ENCODE measurements around the gene S100A13. TPM values are rescaled to one million over a fixed set of nuclear protein-coding genes. Genes with fewer than 3 reads are reported as not detected.
"Not testable (repeated sequence)": the region's sequence is repeated elsewhere in the genome, so short reads cannot be mapped to it uniquely, and the experiment has no call there.

The S100A13 gene
- total RNA-seq, result 98.4 and 101 TPM in 2 replicates
- polyA plus RNA-seq, result 192 and 250 TPM in 2 replicates

GRCh38 chr1:153626904-153627714 is at the start of gene S100A13:
Gene S100A13, minus strand, starts transcription at chr1:153627505. Its CDS starts 1,033 bp downstream, at chr1:153626472.
- H3K9me3 ChIP-seq (ENCODE audit: low read depth), result no peaks in the 10 kb centered on the region
- peak within 1 kb of the TSS; percentile 84 for H3K27ac ChIP-seq
- TF ChIP-seq CTCF (IDR thresholded peaks at IDR 0.05; ENCODE audit: low read depth, low read length), result peak; percentile 77
- H3K36me3 ChIP-seq, result no peaks in the 10 kb centered on the region
- peaks cover 19% of the 10 kb centered on the region for H3K4me1 ChIP-seq (ENCODE audit: low read depth)
- DNase-seq (ENCODE audit: low read depth in 1 of 2, low spot score in 1 of 2), result peak; percentile 97
- H3K4me3 ChIP-seq, result peak within 1 kb of the TSS; percentile 41
- H3K27me3 ChIP-seq, result no peaks in the 10 kb centered on the region

- H3K27me3 ChIP-seq, result peaks cover 11% of the 10 kb centered on the region
- no peak overlapping the region for H3K4me3 ChIP-seq
- no peak for DNase-seq (ENCODE audit: low read depth in 1 of 2, low spot score in 1 of 2)
- no peak for TF ChIP-seq CTCF (IDR thresholded peaks at IDR 0.05; ENCODE audit: low read depth, low read length)
- peaks cover 8% of the 10 kb centered on the region for H3K36me3 ChIP-seq
- no peak overlapping the region for H3K27ac ChIP-seq
- H3K4me1 ChIP-seq (ENCODE audit: low read depth), result peaks cover 8% of the 10 kb centered on the region
- H3K9me3 ChIP-seq (ENCODE audit: low read depth), result no peaks in the 10 kb centered on the region
These were observed 46.2 kb upstream of the S100A13 start for GRCh38 chr1:153673511-153673910.

DNA sequence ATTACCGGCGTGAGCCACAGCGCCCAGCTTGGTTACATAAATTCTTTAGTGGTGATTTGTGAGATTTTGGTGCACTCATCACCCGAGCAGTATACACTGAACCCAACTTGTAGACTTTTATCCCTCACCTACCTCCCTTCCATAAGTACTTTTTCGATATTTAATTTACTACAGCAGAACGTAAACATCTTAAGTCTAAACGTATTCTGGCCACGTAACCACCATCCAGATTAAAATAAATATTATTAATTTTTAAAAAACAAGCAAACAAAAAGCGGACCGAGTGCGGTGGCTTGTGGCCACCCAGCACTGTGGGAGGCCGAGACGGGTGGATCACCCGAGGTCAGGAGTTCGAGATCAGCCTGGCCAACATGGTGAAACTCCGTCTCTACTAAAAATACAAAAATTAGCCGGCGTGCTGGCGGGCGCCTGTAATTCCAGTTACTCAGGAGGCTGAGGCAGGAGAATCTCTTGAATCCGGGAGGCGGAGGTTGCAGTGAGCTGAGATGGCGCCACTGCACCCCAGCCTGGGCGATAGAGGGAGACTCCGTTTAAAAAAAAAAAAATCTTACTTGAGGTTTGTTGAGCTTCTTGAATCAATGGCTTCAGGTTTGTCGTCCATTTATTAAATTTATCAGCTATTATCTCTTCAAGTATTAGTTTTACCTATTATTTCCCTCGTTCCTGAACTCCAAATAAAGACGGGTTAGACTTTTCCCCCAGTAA is 44.5 kb upstream of the S100A13 start:
- peaks cover 25% of the 10 kb centered on the region for H3K36me3 ChIP-seq
- DNase-seq (ENCODE audit: low read depth in 1 of 2, low spot score in 1 of 2); H3K4me1 ChIP-seq (ENCODE audit: low read depth); H3K9me3 ChIP-seq (ENCODE audit: low read depth); H3K27me3 ChIP-seq: not testable (repeated sequence)
- peak overlapping the region; percentile 84 for H3K27ac ChIP-seq
- peak overlapping the region; percentile 70 for H3K4me3 ChIP-seq

GRCh38 chr1:153670859-153671627 is 43.7 kb upstream of the S100A13 start, which contains the start of gene ILF2:
Gene ILF2, minus strand, starts transcription at chr1:153670993. Its CDS starts 71 bp downstream, at chr1:153670922.
- peak within 1 kb of the TSS; percentile 76 for H3K4me3 ChIP-seq
- TF ChIP-seq CTCF (IDR thresholded peaks at IDR 0.05; ENCODE audit: low read depth, low read length), result peak; percentile 33
- peaks cover 33% of the 10 kb centered on the region for H3K36me3 ChIP-seq
- peaks cover 5% of the 10 kb centered on the region for H3K4me1 ChIP-seq (ENCODE audit: low read depth)
- H3K9me3 ChIP-seq (ENCODE audit: low read depth), result no peaks in the 10 kb centered on the region
- no peaks in the 10 kb centered on the region for H3K27me3 ChIP-seq
- H3K27ac ChIP-seq, result peak within 1 kb of the TSS; percentile 86
- DNase-seq (ENCODE audit: low read depth in 1 of 2, low spot score in 1 of 2), result peak; percentile 99 to 100

DNA sequence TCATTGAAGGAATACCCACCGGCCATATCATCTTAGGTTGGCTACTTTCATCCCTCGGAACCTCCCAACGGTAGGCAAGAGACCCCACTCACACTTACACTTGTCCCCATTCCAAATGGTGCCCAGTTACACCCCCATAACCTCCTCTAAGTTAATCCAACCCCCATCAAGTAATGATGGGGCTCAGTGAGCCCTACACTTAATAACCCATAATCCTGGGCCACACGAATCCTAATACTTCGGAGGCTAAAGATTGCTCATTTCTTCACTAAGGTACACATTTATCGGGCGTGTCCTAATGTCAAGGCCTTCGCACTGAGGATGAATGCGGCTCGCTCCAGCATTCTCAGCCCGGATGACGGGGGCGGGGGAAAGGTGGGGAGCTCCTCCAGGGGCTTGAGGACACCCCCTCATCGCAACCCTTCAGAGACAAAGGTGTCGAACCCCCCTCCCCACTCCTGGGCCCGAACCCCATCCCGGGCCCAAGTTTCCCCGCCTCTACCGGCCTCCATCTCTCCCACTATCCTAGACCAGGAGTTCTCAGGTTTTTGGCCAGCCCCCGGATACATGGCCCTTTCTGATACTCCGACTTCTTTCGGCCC is 43.1 kb upstream of the S100A13 start:
- Histone ChIP-seq H3K4me1 (ENCODE audit: low read depth) (peaks cover 5% of the 10 kb centered on the region), H3K27me3 (no peaks in the 10 kb centered on the region), H3K4me3 (peak overlapping the region; percentile 76), H3K36me3 (peaks cover 39% of the 10 kb centered on the region), H3K9me3 (ENCODE audit: low read depth) (no peaks in the 10 kb centered on the region), H3K27ac (peak overlapping the region; percentile 86)
- TF ChIP-seq CTCF (IDR thresholded peaks at IDR 0.05; ENCODE audit: low read depth, low read length), result no peak
- no peak for DNase-seq (ENCODE audit: low read depth in 1 of 2, low spot score in 1 of 2)
